HEK293T (cell line): ENCODE results near the gene CACNG6.
A peak's percentile ranks its signal among the peaks of the same experiment; 100 is the strongest.
"Not testable (repeated sequence)": the region's sequence is repeated elsewhere in the genome, so short reads cannot be mapped to it uniquely, and the experiment has no call there.

Experiments
- CTCF ChIA-PET: fragments of 350-600 bp; formaldehyde crosslinking; extraction: SDS; loops from one replicate; lab custom pipeline; 2021; ENCODE audit warnings: antibody characterized with exemption, inconsistent platforms; lab: Yijun Ruan, JAX
- POLR2A ChIA-PET: fragments of 350-600 bp; formaldehyde crosslinking; extraction: SDS; loops from one replicate; lab custom pipeline; 2020; ENCODE audit warnings: antibody characterized with exemption, inconsistent platforms; lab: Yijun Ruan, JAX
- DNase-seq: peaks from one replicate; pipeline ENCODE4 v3.0.0; 2012; ENCODE audit warnings: mixed read lengths; ENCODE audit errors: extremely low spot score
- ARNT ChIP-seq: fragments of 450-650 bp; IDR thresholded peaks from 2 replicates; pipeline ENCODE4 v1.6.1; 2017; ENCODE audit warnings: mild to moderate bottlenecking
- BHLHE40 ChIP-seq: fragments of 450-650 bp; IDR thresholded peaks from 2 replicates; pipeline ENCODE4 v1.6.1; 2016; ENCODE audit warnings: mild to moderate bottlenecking, moderate library complexity, borderline replicate concordance
- CTBP1 ChIP-seq: fragments of 450-650 bp; IDR thresholded peaks from 2 replicates; pipeline ENCODE4 v1.6.1; 2016; ENCODE audit warnings: borderline replicate concordance
- ELF4 ChIP-seq: fragments of 450-650 bp; IDR thresholded peaks from 2 replicates; pipeline ENCODE4 v1.6.1; 2017; ENCODE audit warnings: antibody characterized with exemption
- FOXA1 ChIP-seq: fragments of 450-650 bp; IDR thresholded peaks from 2 replicates; pipeline ENCODE4 v1.6.1; 2016; ENCODE audit warnings: mild to moderate bottlenecking
- FOXK2 ChIP-seq: fragments of 450-650 bp; IDR thresholded peaks from 2 replicates; pipeline ENCODE4 v1.6.1; 2016; ENCODE audit warnings: mild to moderate bottlenecking
- FOXM1 ChIP-seq: fragments of 450-650 bp; IDR thresholded peaks from 2 replicates; pipeline ENCODE4 v1.6.1; 2017; ENCODE audit warnings: mild to moderate bottlenecking, borderline replicate concordance
- HDGF ChIP-seq: fragments of 450-650 bp; IDR thresholded peaks from 2 replicates; pipeline ENCODE4 v1.6.1; 2017; ENCODE audit warnings: antibody characterized with exemption, borderline replicate concordance
- L3MBTL2 ChIP-seq: fragments of 450-650 bp; conservative IDR thresholded peaks from 2 replicates; pipeline ENCODE4 v1.6.1; 2016; ENCODE audit warnings: mild to moderate bottlenecking
- LEF1 ChIP-seq: fragments of 450-650 bp; IDR thresholded peaks from 2 replicates; pipeline ENCODE4 v1.6.1; 2017; ENCODE audit warnings: mild to moderate bottlenecking, borderline replicate concordance
- NFRKB ChIP-seq: fragments of 450-650 bp; IDR thresholded peaks from 2 replicates; pipeline ENCODE4 v1.6.1; 2016; ENCODE audit warnings: mild to moderate bottlenecking, moderate library complexity
- SP1 ChIP-seq: fragments of 450-650 bp; IDR thresholded peaks from 2 replicates; pipeline ENCODE4 v1.6.1; 2017
- SUZ12 ChIP-seq: fragments of 450-650 bp; IDR thresholded peaks from 2 replicates; pipeline ENCODE4 v1.6.1; 2016; ENCODE audit warnings: mild to moderate bottlenecking
- TARDBP ChIP-seq: fragments of 450-650 bp; IDR thresholded peaks from 2 replicates; pipeline ENCODE4 v1.6.1; 2016
- ZNF384 ChIP-seq: fragments of 450-650 bp; IDR thresholded peaks from 2 replicates; pipeline ENCODE4 v1.6.1; 2016
- TF ChIP-seq, protein P1 (sequence below): fragments of 450-650 bp; IDR thresholded peaks from 2 replicates; pipeline ENCODE4 v1.6.1; 2016

The CACNG6 gene

DNA sequence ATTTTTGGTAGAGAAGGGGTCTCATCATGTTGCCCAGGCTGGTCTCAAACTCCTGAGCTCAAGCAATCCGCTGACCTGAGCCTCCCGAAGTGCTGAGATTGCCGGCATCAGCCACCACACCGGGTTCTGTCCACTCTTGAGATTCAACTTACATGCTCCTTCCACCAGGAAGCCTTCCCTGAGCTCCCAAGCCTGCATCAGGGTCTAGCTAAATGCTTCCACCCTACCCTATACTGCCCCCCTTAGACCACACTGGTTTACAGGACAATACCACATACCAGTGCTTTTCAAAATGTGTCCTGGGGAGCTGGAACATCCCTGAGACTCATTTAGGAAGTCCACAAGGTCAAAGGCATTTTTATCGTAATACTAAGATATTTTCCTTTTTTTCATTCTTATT lies 43.8 kb upstream of the CACNG6 start:
- POLR2A ChIA-PET, result interaction anchor here (0.6 to 1.1 kb wide), 2 partner anchors 33 to 1393 kb away, joined by 3 to 4 read pairs; no protein-coding TSS in a partner anchor
- CTCF ChIA-PET, result interaction anchor here (0.5 to 2.0 kb wide), 12 partner anchors 12 to 154 kb away, joined by 3 to 11 read pairs (median 4); no protein-coding TSS in a partner anchor
- TF ChIP-seq ELF4, result no peak
- TF ChIP-seq FOXA1, result no peak
- TF ChIP-seq SP1, result no peak
- TF ChIP-seq ZNF384, result no peak
- no peak for TF ChIP-seq SUZ12
- no peak for TF ChIP-seq FOXK2
- no peak for TF ChIP-seq TARDBP
- no peak for TF ChIP-seq CTBP1
- TF ChIP-seq, protein P1, sequence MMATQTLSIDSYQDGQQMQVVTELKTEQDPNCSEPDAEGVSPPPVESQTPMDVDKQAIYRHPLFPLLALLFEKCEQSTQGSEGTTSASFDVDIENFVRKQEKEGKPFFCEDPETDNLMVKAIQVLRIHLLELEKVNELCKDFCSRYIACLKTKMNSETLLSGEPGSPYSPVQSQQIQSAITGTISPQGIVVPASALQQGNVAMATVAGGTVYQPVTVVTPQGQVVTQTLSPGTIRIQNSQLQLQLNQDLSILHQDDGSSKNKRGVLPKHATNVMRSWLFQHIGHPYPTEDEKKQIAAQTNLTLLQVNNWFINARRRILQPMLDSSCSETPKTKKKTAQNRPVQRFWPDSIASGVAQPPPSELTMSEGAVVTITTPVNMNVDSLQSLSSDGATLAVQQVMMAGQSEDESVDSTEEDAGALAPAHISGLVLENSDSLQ, result no peak
- TF ChIP-seq HDGF, result no peak
- TF ChIP-seq ARNT, result no peak
- no peak for TF ChIP-seq NFRKB
- TF ChIP-seq FOXM1, result no peak
- no peak for TF ChIP-seq L3MBTL2
- TF ChIP-seq BHLHE40, result no peak
- TF ChIP-seq LEF1, result no peak
- DNase-seq, result peak; percentile 47

DNA sequence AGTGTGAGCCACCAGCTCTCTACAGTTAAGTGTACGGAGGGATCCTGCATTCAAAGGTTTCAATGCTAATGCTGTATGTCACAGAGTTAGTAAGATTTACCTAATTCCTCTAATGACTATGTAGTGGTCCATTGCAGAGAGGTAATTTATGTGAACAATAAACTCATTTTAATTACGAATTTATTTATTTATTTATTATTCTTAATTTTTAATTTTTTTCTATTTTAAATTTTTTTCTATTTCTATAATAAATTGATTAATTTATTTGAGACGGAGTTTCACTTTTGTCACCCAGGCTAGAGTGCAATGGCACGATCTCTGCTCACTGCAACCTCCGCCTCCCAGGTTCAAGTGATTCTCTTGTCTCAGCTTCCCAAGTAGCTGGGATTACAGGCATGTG lies 42.8 kb upstream of the CACNG6 start:
- POLR2A ChIA-PET, DNase-seq: not testable (repeated sequence)
- CTCF ChIA-PET, result interaction anchor here (0.9 to 2.0 kb wide), 5 partner anchors 15 to 92 kb away, joined by 3 to 11 read pairs (median 4); no protein-coding TSS in a partner anchor

DNA sequence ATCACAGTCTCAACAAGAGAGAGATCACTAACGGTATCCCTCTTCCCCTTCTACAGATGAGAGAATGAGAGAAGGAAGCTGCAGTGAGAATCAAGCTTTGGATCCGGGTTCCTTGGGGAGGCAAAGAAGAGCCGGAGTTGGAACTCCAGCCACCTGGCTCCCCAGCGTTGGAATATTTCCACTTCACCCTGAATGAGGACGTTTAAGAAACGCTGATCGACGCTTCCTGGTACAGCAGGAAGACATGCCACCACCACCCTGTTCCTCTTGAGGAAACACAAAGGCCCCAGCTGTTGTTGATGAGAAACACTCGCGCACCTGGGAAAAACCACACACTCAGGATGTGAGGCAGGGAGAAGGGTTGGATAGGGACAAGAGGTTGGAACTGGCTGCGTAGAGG lies 40.0 kb upstream of the CACNG6 start:
- TF ChIP-seq FOXM1, result no peak
- TF ChIP-seq BHLHE40, result no peak
- TF ChIP-seq ZNF384, result no peak
- TF ChIP-seq, protein P1, result no peak
- TF ChIP-seq HDGF, result no peak
- TF ChIP-seq LEF1, result no peak
- TF ChIP-seq L3MBTL2, result no peak
- TF ChIP-seq SP1, result no peak
- no peak for TF ChIP-seq ELF4
- ChIA-PET CTCF (no interaction called here), POLR2A (interaction anchor here (1.0 kb wide), 1 partner anchor 72 kb away, joined by 4 read pairs; no protein-coding TSS in a partner anchor)

DNA sequence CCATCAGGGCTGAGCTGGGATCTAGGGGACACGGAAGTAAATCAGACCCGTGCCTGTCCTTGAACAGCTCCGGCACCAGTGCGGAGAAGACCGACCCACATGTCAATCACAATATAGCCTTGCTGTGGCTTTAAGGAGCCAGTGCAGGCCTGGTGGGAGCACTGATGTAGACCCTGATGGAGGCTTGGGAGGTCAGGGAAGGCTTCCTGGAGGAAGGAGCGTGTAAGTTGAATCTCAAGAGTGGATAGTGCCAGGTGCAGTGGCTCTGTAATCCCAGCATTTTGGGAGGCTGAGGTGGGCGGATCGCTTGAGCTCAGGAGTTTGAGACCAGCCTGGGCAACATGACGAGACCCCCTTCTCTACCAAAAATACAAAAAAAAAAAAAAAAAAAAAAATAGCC lies 39.5 kb upstream of the CACNG6 start:
- CTCF ChIA-PET, result interaction anchor here (1.3 kb wide), 1 partner anchor 10 kb away, joined by 3 read pairs; no protein-coding TSS in a partner anchor
- POLR2A ChIA-PET, result interaction anchor here (1.0 kb wide), 1 partner anchor 73 kb away, joined by 4 read pairs; no protein-coding TSS in a partner anchor
- TF ChIP-seq, protein P1, result peak; percentile 25; the same call in 1 of the 2 replicates
- no peak for TF ChIP-seq SP1
- TF ChIP-seq FOXM1, result no peak
- no peak for DNase-seq

More for the DNA sequence above, 40.0 kb upstream of the CACNG6 start:
- no peak for DNase-seq

DNA sequence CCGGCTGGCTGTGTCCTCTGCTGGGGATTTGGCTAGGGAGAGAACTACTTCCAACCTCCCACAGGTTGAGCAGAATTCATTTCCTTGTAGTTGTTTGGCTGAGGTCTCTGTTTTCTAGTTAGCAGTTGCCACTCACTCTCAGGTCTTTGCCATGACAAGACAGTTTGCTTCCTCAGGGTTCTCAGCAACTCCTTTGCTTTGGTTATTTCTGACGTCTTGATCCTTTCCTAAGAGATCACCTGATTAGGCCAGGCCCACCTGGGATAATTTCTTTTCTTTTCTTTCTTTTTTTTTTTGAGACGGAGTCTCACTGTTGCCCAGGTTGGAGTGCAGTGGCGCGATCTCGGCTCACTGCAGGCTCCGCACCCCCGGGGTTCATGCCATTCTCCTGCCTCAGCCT lies 38.1 kb upstream of the CACNG6 start:
- POLR2A ChIA-PET, result no interaction called here
- DNase-seq, result no peak
- TF ChIP-seq LEF1 (no peak), ELF4 (no peak), BHLHE40 (no peak), NFRKB (no peak), HDGF (no peak), ARNT (no peak), SUZ12 (no peak), CTBP1 (no peak), L3MBTL2 (no peak), ZNF384 (no peak), FOXM1 (no peak), FOXA1 (no peak), SP1 (no peak), FOXK2 (no peak), TARDBP (no peak)
- TF ChIP-seq, protein P1, result no peak
- CTCF ChIA-PET, result no interaction called here

- TF ChIP-seq ELF4 (no peak), FOXA1 (no peak), L3MBTL2 (0 out of 2 replicates have a peak, but pooled peaks have one; percentile 11)
- CTCF ChIA-PET, result no interaction called here
- DNase-seq, result no peak
- POLR2A ChIA-PET, result interaction anchor here (1.5 kb wide), 1 partner anchor 23 kb away, joined by 4 read pairs; no protein-coding TSS in a partner anchor
These were observed 33.8 kb upstream of the CACNG6 start for GRCh38 chr19:53957448-53958167.
